DND-41 (cell line): ENCODE data around the gene ANKS1B.

Experiments
- EZH2 ChIP-seq: IDR thresholded peaks from 3 replicates; pipeline ENCODE4 v1.6.1; 2012; ENCODE audit warnings: borderline replicate concordance, low read depth, mild to moderate bottlenecking, moderate library complexity, low read length, inconsistent platforms; ENCODE audit not compliant: severe bottlenecking
- TF ChIP-seq, protein P1 (sequence below): IDR thresholded peaks from 2 replicates; pipeline ENCODE4 v1.5.1; 2012; ENCODE audit warnings: borderline replicate concordance, low read length, moderate library complexity, mild to moderate bottlenecking; ENCODE audit not compliant: poor library complexity, severe bottlenecking; ENCODE audit errors: extremely low read depth

DNA sequence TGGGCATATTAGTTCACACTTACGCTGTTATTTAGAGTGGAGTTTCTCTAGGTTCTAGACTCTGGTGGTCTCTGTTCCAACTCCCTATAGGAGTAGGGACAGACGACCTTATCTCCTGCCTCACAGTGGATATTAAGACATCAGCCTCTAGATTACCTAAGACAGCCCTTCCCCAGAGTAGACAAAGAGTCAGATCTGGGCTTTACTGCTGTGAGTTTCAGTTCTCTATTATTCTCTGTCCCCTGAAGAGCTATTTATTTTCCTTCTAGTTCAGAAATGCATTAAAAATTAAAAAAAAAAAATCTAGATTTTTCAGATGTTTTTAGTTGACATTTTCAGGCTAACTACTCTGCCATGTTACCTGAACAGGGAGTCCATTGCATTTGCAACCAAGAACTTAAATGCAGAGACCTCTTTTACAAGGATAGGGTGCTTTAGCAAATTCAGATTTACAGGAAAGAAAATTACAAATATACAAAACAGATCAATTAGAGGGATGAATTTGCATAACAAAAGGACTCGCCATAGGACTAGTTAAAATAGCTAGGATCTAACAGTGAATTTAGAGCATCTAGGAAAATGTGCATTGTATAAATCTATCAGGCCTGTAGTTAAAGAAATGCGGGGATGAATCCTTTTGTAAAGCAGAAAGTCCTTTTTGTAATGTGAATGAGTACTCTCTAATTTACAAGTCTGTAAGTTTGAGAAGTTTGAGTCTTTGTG, 958.2 kb downstream of the ANKS1B start:
- TF ChIP-seq, protein P1, sequence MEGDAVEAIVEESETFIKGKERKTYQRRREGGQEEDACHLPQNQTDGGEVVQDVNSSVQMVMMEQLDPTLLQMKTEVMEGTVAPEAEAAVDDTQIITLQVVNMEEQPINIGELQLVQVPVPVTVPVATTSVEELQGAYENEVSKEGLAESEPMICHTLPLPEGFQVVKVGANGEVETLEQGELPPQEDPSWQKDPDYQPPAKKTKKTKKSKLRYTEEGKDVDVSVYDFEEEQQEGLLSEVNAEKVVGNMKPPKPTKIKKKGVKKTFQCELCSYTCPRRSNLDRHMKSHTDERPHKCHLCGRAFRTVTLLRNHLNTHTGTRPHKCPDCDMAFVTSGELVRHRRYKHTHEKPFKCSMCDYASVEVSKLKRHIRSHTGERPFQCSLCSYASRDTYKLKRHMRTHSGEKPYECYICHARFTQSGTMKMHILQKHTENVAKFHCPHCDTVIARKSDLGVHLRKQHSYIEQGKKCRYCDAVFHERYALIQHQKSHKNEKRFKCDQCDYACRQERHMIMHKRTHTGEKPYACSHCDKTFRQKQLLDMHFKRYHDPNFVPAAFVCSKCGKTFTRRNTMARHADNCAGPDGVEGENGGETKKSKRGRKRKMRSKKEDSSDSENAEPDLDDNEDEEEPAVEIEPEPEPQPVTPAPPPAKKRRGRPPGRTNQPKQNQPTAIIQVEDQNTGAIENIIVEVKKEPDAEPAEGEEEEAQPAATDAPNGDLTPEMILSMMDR = no peak
- no peak for TF ChIP-seq EZH2
